CD4-positive, alpha-beta T cell (primary cell): Measurements from ENCODE around the gene ITIH2. TPM values are rescaled to one million over a fixed set of nuclear protein-coding genes. Genes with fewer than 3 reads are reported as not detected.
"Not testable (repeated sequence)": the region's sequence is repeated elsewhere in the genome, so short reads cannot be mapped to it uniquely, and the experiment has no call there.

Source experiments
- ATAC-seq: fragments of 200-7000 bp; cut with Tn5 transposase; one replicate; pipeline ENCODE4 v1.10.0; 2022; ENCODE audit warnings: mild to moderate bottlenecking; ENCODE audit not compliant: poor library complexity
- CTCF ChIA-PET: fragments of 350-600 bp; sonication (Branson Sonifier 250); formaldehyde crosslinking; loops from one replicate; lab custom pipeline; 2021; ENCODE audit warnings: antibody characterized with exemption, inconsistent platforms; lab: Charles Lee
- POLR2A ChIA-PET: fragments of 350-600 bp; sonication (Branson Sonifier 250); formaldehyde crosslinking; loops from one replicate; lab custom pipeline; 2021; ENCODE audit warnings: antibody characterized with exemption, inconsistent platforms; lab: Charles Lee
- DNase-seq, 14 experiments: peaks; one replicate each; pipeline ENCODE4 v3.0.0-alpha.2; 2013 to 2020; ENCODE audit warnings: mixed read lengths in 2 of 14
- H3K27ac ChIP-seq, 2 donors: one replicate each; pipeline versions ENCODE4 v1.5.1 to v1.7.0; 2013; ENCODE audit warnings: low read length in 2 of 2, low read depth in 1 of 2, mild to moderate bottlenecking in 1 of 2
- H3K27me3 ChIP-seq, 2 experiments: 1 replicate in 1 of 2; 2 replicates in 1 of 2; pipeline versions ENCODE4 v1.6.1 to v1.7.0; 2013; ENCODE audit warnings: low read length in 2 of 2, control low read depth in 1 of 2, mild to moderate bottlenecking in 1 of 2, moderate library complexity in 1 of 2; ENCODE audit not compliant: insufficient read depth in 2 of 2, control insufficient read depth in 1 of 2
- H3K36me3 ChIP-seq: one replicate; pipeline ENCODE4 v1.6.1; 2013; ENCODE audit warnings: low read length, control low read depth; ENCODE audit not compliant: insufficient read depth
- H3K4me1 ChIP-seq: one replicate; pipeline ENCODE4 v1.6.1; 2013; ENCODE audit warnings: low read length, control low read depth; ENCODE audit not compliant: insufficient read depth
- H3K4me3 ChIP-seq: one replicate; pipeline ENCODE4 v1.5.1; 2013; ENCODE audit warnings: mild to moderate bottlenecking, low read length, moderate library complexity
- H3K9me3 ChIP-seq, 2 experiments: 1 replicate in 1 of 2; 2 replicates in 1 of 2; pipeline versions ENCODE4 v1.6.1 to v1.7.0; 2013; ENCODE audit warnings: low read length in 2 of 2, mild to moderate bottlenecking in 2 of 2, control low read depth in 1 of 2, moderate library complexity in 1 of 2; ENCODE audit not compliant: control insufficient read depth in 1 of 2, insufficient read depth in 1 of 2
- H3K27ac Mint-ChIP-seq: one replicate; pipeline ENCODE4 v1.8.0; 2020; ENCODE audit warnings: mixed read lengths
- H3K27me3 Mint-ChIP-seq: one replicate; pipeline ENCODE4 v1.8.0; 2021; ENCODE audit warnings: mixed read lengths
- H3K36me3 Mint-ChIP-seq: one replicate; pipeline ENCODE4 v1.8.0; 2021; ENCODE audit warnings: low read depth, mixed read lengths
- H3K4me1 Mint-ChIP-seq: one replicate; pipeline ENCODE4 v1.8.0; 2021; ENCODE audit warnings: low read depth, mixed read lengths
- H3K4me3 Mint-ChIP-seq: one replicate; pipeline ENCODE4 v1.8.0; 2020; ENCODE audit warnings: mild to moderate bottlenecking, mixed read lengths
- H3K9me3 Mint-ChIP-seq: one replicate; pipeline ENCODE4 v1.8.0; 2020; ENCODE audit warnings: mixed read lengths
- intact Hi-C, 2 experiments: fragments of 100-400 bp; cut with DNase I in 1 of 2; cut with micrococcal nuclease in 1 of 2; formaldehyde crosslinking; loops; one replicate each; pipeline versions ENCODE4 v1.15.1 to v1.9.0; 2023 to 2025; cut with DNase I, micrococcal nuclease
- total RNA-seq, 174 experiments: library from RNA in 2 of 174; stranded (reverse) in 2 of 174; gene quantifications; one replicate each; pipeline ENCODE4 v1.2.3 and lab custom pipeline; 2021 to 2026
- TF ChIP-seq, protein P1 (sequence below): fragments of 200-600 bp; IDR thresholded peaks from one replicate; pipeline ENCODE4 v1.8.0; 2022; ENCODE audit warnings: antibody characterized with exemption, mild to moderate bottlenecking

ITIH2 gene
- total RNA-seq, 2 experiments from 2014 or later = not detected

DNA sequence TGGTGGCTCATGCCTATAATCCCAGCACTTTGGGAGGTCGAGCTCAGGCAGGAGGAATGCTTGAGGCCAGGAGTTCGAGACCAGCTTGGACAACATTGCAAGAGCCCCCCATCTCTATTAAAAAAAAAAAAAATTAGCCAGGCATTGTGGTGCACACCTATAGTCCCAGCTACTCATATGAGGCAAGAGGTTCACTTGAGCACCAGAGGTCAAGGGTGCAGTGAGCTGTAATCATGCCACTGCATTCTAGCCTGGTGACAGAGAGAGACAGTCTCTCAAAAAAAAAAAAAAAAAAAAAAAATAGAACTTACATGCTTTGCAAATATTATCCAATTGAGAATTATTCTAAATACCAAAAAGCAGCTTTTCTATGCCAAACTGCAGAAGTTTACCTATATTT is 73.7 kb downstream of the ITIH2 start:
- H3K27me3 ChIP-seq = no peaks in the 10 kb centered on the region
- H3K36me3 ChIP-seq = peaks cover 69% of the 10 kb centered on the region
- ATAC-seq = no peak
- H3K4me3 ChIP-seq = no peak overlapping the region
- Mint-ChIP-seq H3K36me3 (peaks cover 85% of the 10 kb centered on the region), H3K27me3 (no peaks in the 10 kb centered on the region), H3K4me3 (no peak overlapping the region), H3K27ac (no peak overlapping the region), H3K4me1 (no peaks in the 10 kb centered on the region), H3K9me3 (no peaks in the 10 kb centered on the region)
- TF ChIP-seq, protein P1, sequence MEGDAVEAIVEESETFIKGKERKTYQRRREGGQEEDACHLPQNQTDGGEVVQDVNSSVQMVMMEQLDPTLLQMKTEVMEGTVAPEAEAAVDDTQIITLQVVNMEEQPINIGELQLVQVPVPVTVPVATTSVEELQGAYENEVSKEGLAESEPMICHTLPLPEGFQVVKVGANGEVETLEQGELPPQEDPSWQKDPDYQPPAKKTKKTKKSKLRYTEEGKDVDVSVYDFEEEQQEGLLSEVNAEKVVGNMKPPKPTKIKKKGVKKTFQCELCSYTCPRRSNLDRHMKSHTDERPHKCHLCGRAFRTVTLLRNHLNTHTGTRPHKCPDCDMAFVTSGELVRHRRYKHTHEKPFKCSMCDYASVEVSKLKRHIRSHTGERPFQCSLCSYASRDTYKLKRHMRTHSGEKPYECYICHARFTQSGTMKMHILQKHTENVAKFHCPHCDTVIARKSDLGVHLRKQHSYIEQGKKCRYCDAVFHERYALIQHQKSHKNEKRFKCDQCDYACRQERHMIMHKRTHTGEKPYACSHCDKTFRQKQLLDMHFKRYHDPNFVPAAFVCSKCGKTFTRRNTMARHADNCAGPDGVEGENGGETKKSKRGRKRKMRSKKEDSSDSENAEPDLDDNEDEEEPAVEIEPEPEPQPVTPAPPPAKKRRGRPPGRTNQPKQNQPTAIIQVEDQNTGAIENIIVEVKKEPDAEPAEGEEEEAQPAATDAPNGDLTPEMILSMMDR = no peak
- no peaks in the 10 kb centered on the region for H3K9me3 ChIP-seq
- POLR2A ChIA-PET = interaction anchor here (0.6 to 2.4 kb wide), 2 partner anchors 11 to 657 kb away, joined by 3 to 7 read pairs; partner anchors contain the start of genes ATP5F1C and KIN
- no peak overlapping the region for H3K27ac ChIP-seq
- intact Hi-C loops = no loop called here
- no peaks in the 10 kb centered on the region for H3K4me1 ChIP-seq
- CTCF ChIA-PET = no interaction called here
- DNase-seq = no peak

DNA sequence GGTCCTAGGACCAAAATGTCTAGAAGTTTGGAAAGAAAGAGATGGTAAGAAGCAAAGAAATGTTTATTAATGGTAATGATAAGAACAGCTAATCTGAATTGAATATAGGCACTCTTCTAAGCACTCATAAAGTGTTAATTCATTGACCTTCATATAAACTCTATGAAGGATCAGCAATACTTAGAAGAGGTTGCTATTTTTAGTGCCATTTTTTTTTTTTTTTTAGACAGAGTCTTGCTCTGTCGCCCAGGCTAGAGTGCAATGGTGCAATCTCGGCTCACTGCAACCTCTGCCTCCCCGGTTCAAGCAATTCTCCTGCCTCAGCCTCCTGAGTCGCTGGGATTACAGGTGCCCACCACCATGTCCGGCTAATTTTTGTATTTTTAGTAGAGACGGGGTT is 79.1 kb downstream of the ITIH2 start:
- H3K27ac Mint-ChIP-seq, H3K9me3 Mint-ChIP-seq, H3K27me3 ChIP-seq, H3K9me3 ChIP-seq, H3K4me1 ChIP-seq, ATAC-seq, H3K27ac ChIP-seq, H3K4me3 Mint-ChIP-seq, DNase-seq, H3K27me3 Mint-ChIP-seq, H3K4me3 ChIP-seq, POLR2A ChIA-PET: not testable (repeated sequence)
- CTCF ChIA-PET = interaction anchor here (0.7 kb wide), 1 partner anchor 241 kb away, joined by 3 read pairs; no protein-coding TSS in a partner anchor
- peaks cover 40% of the 10 kb centered on the region for H3K36me3 ChIP-seq
- Mint-ChIP-seq H3K4me1 (peaks cover 24% of the 10 kb centered on the region), H3K36me3 (peaks cover 46% of the 10 kb centered on the region)
- intact Hi-C loops = loop anchor here in 1 of 2 experiments (10.0 kb wide), 1 partner anchor 367 kb away; the partner anchor contains the start of gene SFMBT2

DNA sequence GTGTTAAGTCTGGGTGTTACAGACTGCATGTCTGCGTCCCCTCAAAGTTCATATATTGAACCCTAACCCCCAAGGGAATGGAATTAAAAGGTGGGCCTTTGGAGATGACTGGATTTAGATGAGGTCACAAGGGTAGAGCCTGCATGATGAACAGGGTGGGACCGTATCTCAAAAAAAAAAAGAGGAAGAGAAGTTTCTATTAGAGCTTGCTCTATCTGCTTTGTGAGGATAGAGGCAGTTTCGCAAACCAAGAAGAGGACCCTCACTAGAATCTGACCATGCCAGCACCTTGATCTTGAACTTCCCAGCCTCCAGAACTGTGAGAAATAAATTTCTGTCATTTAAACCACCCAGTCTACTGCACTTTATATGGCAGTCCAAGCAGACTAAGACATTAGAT is 83.3 kb downstream of the ITIH2 start:
- ATAC-seq = no peak
- Mint-ChIP-seq H3K4me3 (no peak overlapping the region), H3K4me1 (peaks cover 51% of the 10 kb centered on the region), H3K9me3 (no peaks in the 10 kb centered on the region), H3K36me3 (peaks cover 12% of the 10 kb centered on the region), H3K27me3 (no peaks in the 10 kb centered on the region), H3K27ac (no peak overlapping the region)
- Histone ChIP-seq H3K4me1 (peaks cover 22% of the 10 kb centered on the region), H3K9me3 (no peaks in the 10 kb centered on the region), H3K27me3 (no peaks in the 10 kb centered on the region), H3K4me3 (no peak overlapping the region), H3K36me3 (peaks cover 10% of the 10 kb centered on the region), H3K27ac (no peak overlapping the region)
- no peak for DNase-seq
- POLR2A ChIA-PET = interaction anchor here (3.8 kb wide), 1 partner anchor 32 kb away, joined by 135 read pairs; the partner anchor contains the start of gene TAF3
- intact Hi-C loops = loop anchor here in 1 of 2 experiments (10.0 kb wide), 1 partner anchor 372 kb away; the partner anchor contains the start of gene SFMBT2
- TF ChIP-seq, protein P1 = no peak
- CTCF ChIA-PET = no interaction called here
